NCI-H510A (cell line): ENCODE results near the gene ZNF620.
A peak's percentile ranks its signal among the peaks of the same experiment; 100 is the strongest.
"Not testable (repeated sequence)": the region's sequence is repeated elsewhere in the genome, so short reads cannot be mapped to it uniquely, and the experiment has no call there.

Experiments used
- DNase-seq: peaks from one replicate; lab custom pipeline; 2025; lab: John Stamatoyannopoulos, UW

ZNF620 gene

GRCh38 chr3:40502034-40502433 lies 3.8 kb upstream of the ZNF620 start:
- no peak for DNase-seq

GRCh38 chr3:40504636-40505430 lies 1.0 kb upstream of the ZNF620 start:
- no peak for DNase-seq

- DNase-seq: no peak
Observed at GRCh38 chr3:40511031-40511718, 5.3 kb downstream of the ZNF620 start.

GRCh38 chr3:40516201-40516600 lies 10.4 kb downstream of the ZNF620 start:
- DNase-seq: no peak

- DNase-seq: no peak
Observed at GRCh38 chr3:40518067-40518466, 12.2 kb downstream of the ZNF620 start.

GRCh38 chr3:40518848-40519247 lies 13.0 kb downstream of the ZNF620 start:
- no peak for DNase-seq

- DNase-seq: no peak
Observed at GRCh38 chr3:40521254-40521653, 15.4 kb downstream of the ZNF620 start.

- DNase-seq: peak; percentile 2
Observed at GRCh38 chr3:40523781-40524180, 17.9 kb downstream of the ZNF620 start.

- DNase-seq: no peak
Observed at GRCh38 chr3:40524222-40524567, 18.4 kb downstream of the ZNF620 start.

GRCh38 chr3:40524568-40525285 lies 18.9 kb downstream of the ZNF620 start, which contains the start of gene ZNF621:
TSS of gene ZNF621 (plus strand) at chr3:40524960. CDS start at chr3:40525841, 881 bp downstream.
- DNase-seq: peak; percentile 42

GRCh38 chr3:40528426-40528825 lies 22.6 kb downstream of the ZNF620 start:
- no peak for DNase-seq

- no peak for DNase-seq
Observed at GRCh38 chr3:40532252-40532651, 26.4 kb downstream of the ZNF620 start.

GRCh38 chr3:40534283-40534682 lies 28.4 kb downstream of the ZNF620 start:
- DNase-seq: no peak

- DNase-seq: no peak
Observed at GRCh38 chr3:40546816-40547215, 41.0 kb downstream of the ZNF620 start.

- DNase-seq: no peak
Observed at GRCh38 chr3:40550167-40550566, 44.3 kb downstream of the ZNF620 start.

- DNase-seq: no peak
Observed at GRCh38 chr3:40557575-40558161, 51.8 kb downstream of the ZNF620 start.

GRCh38 chr3:40562482-40562881 lies 56.6 kb downstream of the ZNF620 start:
- not testable (repeated sequence) for DNase-seq

- DNase-seq: not testable (repeated sequence)
Observed at GRCh38 chr3:40565629-40566028, 59.8 kb downstream of the ZNF620 start.

GRCh38 chr3:40566694-40567093 lies 60.9 kb downstream of the ZNF620 start:
- no peak for DNase-seq
